Gastrocnemius medialis (tissue), 4 donors: ENCODE results near the gene SPG21. TPM values are rescaled to one million over a fixed set of nuclear protein-coding genes. Genes with fewer than 3 reads are reported as not detected.

Experiments used
- ATAC-seq, 2 donors: fragments of 150-250 bp; one replicate each; pipeline ENCODE4 v1.9.1; 2016
- DNase-seq, 2 donors: peaks; one replicate each; pipeline ENCODE4 v3.0.0-alpha.2; 2019
- H3K27ac ChIP-seq, 4 donors: fragments of 200-600 bp; sonication (generic); 1 replicate in 1 of 4; 2 replicates in 3 of 4; pipeline ENCODE4 v1.5.1; 2016 to 2018; ENCODE audit warnings: mild to moderate bottlenecking in 2 of 4, moderate library complexity in 1 of 4
- H3K27me3 ChIP-seq, 3 donors: fragments of 200-600 bp; sonication (generic) in 2 of 3; 1 replicate in 1 of 3; 2 replicates in 2 of 3; pipeline versions ENCODE4 v1.5.1 to v1.6.0; 2016 to 2019; ENCODE audit warnings: mild to moderate bottlenecking in 1 of 3, moderate library complexity in 1 of 3
- H3K36me3 ChIP-seq, 2 donors: fragments of 200-600 bp; sonication (generic) in 1 of 2; one replicate each; pipeline ENCODE4 v1.5.1; 2017 to 2018
- H3K4me1 ChIP-seq, 2 donors: fragments of 200-600 bp; sonication (generic) in 1 of 2; one replicate each; pipeline ENCODE4 v1.5.1; 2016 to 2017; ENCODE audit warnings: mild to moderate bottlenecking in 2 of 2
- H3K4me3 ChIP-seq, 4 donors: fragments of 200-600 bp; sonication (generic) in 3 of 4; 1 replicate in 1 of 4; 2 replicates in 3 of 4; pipeline ENCODE4 v1.5.1; 2016 to 2019; ENCODE audit warnings: mild to moderate bottlenecking in 2 of 4
- H3K9me3 ChIP-seq, 3 donors: fragments of 200-600 bp; sonication (generic) in 2 of 3; 1 replicate in 1 of 3; 2 replicates in 2 of 3; pipeline ENCODE4 v1.5.1; 2016 to 2019
- POLR2A ChIP-seq, 2 donors: fragments of 450-650 bp; IDR thresholded peaks; one replicate each; pipeline ENCODE4 v1.6.1; 2017; ENCODE audit warnings: antibody characterized with exemption in 2 of 2, mild to moderate bottlenecking in 2 of 2, moderate library complexity in 2 of 2
- in situ Hi-C, 4 donors: fragments of 200-750 bp; cut with MboI; loops; one replicate each; pipeline versions ENCODE4 v1.15.0 to v1.8.0; 2017; ENCODE audit warnings: low sequenced_read_pairs in 4 of 4
- intact Hi-C: fragments of 100-400 bp; cut with DNase I; formaldehyde crosslinking; loops from one replicate; pipeline ENCODE4 v1.15.1; 2023; ENCODE audit warnings: low total_unique reads
- total RNA-seq, 4 donors: library from RNA; depleted of rRNA; stranded (reverse); fragments of >200 nt; gene quantifications; one replicate each; pipeline versions ENCODE4 v1.1.0 to v1.2.3, GENCODE V29; 2016
- TF ChIP-seq, protein P1 (sequence below), 5 experiments: fragments of 450-650 bp in 3 of 5; fragments of 200-600 bp in 2 of 5; sonication (generic) in 2 of 5; IDR thresholded peaks in 4 of 5; conservative IDR thresholded peaks in 1 of 5; 1 replicate in 4 of 5; 2 replicates in 1 of 5; pipeline ENCODE4 v1.5.1; 2016 to 2019; ENCODE audit warnings: antibody characterized with exemption in 5 of 5, mild to moderate bottlenecking in 3 of 5, moderate library complexity in 3 of 5

Gene SPG21
- total RNA-seq, 4 donors from 2014 or later, result 61.9 to 84.4 (median 72.5) TPM

DNA sequence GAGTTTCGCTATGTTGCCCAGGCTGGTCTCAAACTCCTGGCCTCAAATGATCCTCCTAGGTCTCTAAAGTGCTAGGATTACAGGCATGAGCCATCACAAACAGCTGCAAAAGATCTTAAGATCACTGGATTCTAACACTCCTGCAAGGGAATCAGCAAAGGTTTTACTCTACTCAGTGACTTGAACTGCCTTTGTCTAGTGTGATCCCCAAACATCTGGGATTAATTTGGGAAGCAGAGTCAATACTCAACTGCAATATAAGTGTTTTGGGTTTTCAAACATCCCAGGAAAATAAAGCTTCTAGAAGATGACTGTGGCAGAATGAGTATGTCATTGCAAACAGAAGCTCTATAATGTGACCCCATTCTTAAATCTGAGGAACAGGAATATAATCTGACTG is 7.2 kb downstream of the SPG21 start:
- H3K36me3 ChIP-seq, result peaks cover 0 to 26% of the 10 kb centered on the region in 2 donors
- H3K4me3 ChIP-seq, result no peak overlapping the region
- in situ Hi-C loops, result no loop called here
- intact Hi-C loops, result no loop called here
- H3K27ac ChIP-seq, result no peak overlapping the region
- H3K4me1 ChIP-seq, result peaks cover 0 to 19% of the 10 kb centered on the region in 2 donors
- H3K9me3 ChIP-seq, result no peaks in the 10 kb centered on the region
- no peak for TF ChIP-seq POLR2A (IDR thresholded peaks at IDR 0.05)
- TF ChIP-seq, protein P1, sequence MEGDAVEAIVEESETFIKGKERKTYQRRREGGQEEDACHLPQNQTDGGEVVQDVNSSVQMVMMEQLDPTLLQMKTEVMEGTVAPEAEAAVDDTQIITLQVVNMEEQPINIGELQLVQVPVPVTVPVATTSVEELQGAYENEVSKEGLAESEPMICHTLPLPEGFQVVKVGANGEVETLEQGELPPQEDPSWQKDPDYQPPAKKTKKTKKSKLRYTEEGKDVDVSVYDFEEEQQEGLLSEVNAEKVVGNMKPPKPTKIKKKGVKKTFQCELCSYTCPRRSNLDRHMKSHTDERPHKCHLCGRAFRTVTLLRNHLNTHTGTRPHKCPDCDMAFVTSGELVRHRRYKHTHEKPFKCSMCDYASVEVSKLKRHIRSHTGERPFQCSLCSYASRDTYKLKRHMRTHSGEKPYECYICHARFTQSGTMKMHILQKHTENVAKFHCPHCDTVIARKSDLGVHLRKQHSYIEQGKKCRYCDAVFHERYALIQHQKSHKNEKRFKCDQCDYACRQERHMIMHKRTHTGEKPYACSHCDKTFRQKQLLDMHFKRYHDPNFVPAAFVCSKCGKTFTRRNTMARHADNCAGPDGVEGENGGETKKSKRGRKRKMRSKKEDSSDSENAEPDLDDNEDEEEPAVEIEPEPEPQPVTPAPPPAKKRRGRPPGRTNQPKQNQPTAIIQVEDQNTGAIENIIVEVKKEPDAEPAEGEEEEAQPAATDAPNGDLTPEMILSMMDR (IDR thresholded peaks at IDR 0.05 in 4 of 5, conservative IDR thresholded peaks at IDR 0.05 in 1 of 5), result no peak
- no peak for DNase-seq
- ATAC-seq, result no peak
- no peaks in the 10 kb centered on the region for H3K27me3 ChIP-seq

- H3K4me3 ChIP-seq, result no peak overlapping the region
- in situ Hi-C loops, result no loop called here
- intact Hi-C loops, result no loop called here
- TF ChIP-seq, protein P1 (IDR thresholded peaks at IDR 0.05 in 4 of 5, conservative IDR thresholded peaks at IDR 0.05 in 1 of 5), result no peak
- TF ChIP-seq POLR2A (IDR thresholded peaks at IDR 0.05), result no peak
- H3K9me3 ChIP-seq, result no peaks in the 10 kb centered on the region
- DNase-seq (no peak), ATAC-seq (no peak)
- H3K36me3 ChIP-seq, result peaks cover 0 to 31% of the 10 kb centered on the region in 2 donors
- H3K27me3 ChIP-seq, result no peaks in the 10 kb centered on the region
- H3K27ac ChIP-seq, result no peak overlapping the region
- H3K4me1 ChIP-seq, result peaks cover 0 to 14% of the 10 kb centered on the region in 2 donors
Measured at GRCh38 chr15:64981812-64982431, 7.8 kb downstream of the SPG21 start.

DNA sequence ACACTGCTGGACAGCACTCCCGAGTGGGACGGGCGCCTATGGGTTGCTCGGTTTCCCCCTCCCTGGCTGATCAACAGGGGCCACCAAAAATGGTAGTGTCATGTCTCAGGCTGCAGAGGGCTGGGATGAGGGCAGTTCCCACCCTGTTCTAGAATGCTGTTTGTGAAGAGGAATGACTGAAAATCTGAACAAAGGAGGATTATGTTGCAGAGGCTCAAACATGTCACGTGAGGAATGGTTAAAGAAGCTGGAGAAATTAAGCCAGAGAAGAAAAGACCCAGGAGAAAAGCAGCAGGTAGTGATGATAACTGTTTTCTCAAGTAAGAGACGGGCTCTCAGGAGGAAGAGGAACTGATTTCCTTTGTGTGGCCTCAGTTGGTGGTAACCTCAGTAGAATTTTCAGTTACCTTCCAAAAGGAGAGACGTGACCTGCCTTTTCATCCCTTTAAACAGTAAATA is 10.4 kb downstream of the SPG21 start:
- H3K36me3 ChIP-seq, result peaks cover 0 to 57% of the 10 kb centered on the region in 2 donors
- no peak for ATAC-seq

GRCh38 chr15:64975390-64975789 is 14.3 kb downstream of the SPG21 start:
- Histone ChIP-seq H3K27me3 (no peaks in the 10 kb centered on the region), H3K4me1 (no peaks in the 10 kb centered on the region), H3K4me3 (no peak overlapping the region), H3K36me3 (peaks cover 0 to 90% of the 10 kb centered on the region in 2 donors), H3K27ac (no peak overlapping the region), H3K9me3 (no peaks in the 10 kb centered on the region)
- no peak for TF ChIP-seq POLR2A (IDR thresholded peaks at IDR 0.05)
- TF ChIP-seq, protein P1 (IDR thresholded peaks at IDR 0.05 in 4 of 5, conservative IDR thresholded peaks at IDR 0.05 in 1 of 5), result no peak
- DNase-seq (no peak), ATAC-seq (no peak)
- intact Hi-C loops (no loop called here), in situ Hi-C loops (no loop called here)

More for the DNA sequence above, 10.4 kb downstream of the SPG21 start:
- no peaks in the 10 kb centered on the region for H3K27me3 ChIP-seq
- no peaks in the 10 kb centered on the region for H3K9me3 ChIP-seq
- intact Hi-C loops, result no loop called here
- H3K27ac ChIP-seq, result no peak overlapping the region
- H3K4me1 ChIP-seq, result no peaks in the 10 kb centered on the region
- no peak overlapping the region for H3K4me3 ChIP-seq
- in situ Hi-C loops, result no loop called here
- no peak for DNase-seq
- TF ChIP-seq, protein P1 (IDR thresholded peaks at IDR 0.05 in 4 of 5, conservative IDR thresholded peaks at IDR 0.05 in 1 of 5), result no peak
- TF ChIP-seq POLR2A (IDR thresholded peaks at IDR 0.05), result no peak
